Activated CD8-positive, alpha-beta memory T cell treated with anti-CD3 and anti-CD28 coated beads for 36 hours (primary cell): Measurements from ENCODE around the gene CSF1R. TPM values are rescaled to one million over a fixed set of nuclear protein-coding genes. Genes with fewer than 3 reads are reported as not detected.
"Not testable (repeated sequence)": the region's sequence is repeated elsewhere in the genome, so short reads cannot be mapped to it uniquely, and the experiment has no call there.

Source experiments
- CTCF ChIA-PET: fragments of 350-600 bp; sonication (Branson Sonifier 250); formaldehyde crosslinking; loops from one replicate; lab custom pipeline; 2021; ENCODE audit warnings: antibody characterized with exemption; lab: Charles Lee
- POLR2A ChIA-PET: fragments of 350-600 bp; sonication (Branson Sonifier 250); formaldehyde crosslinking; loops from one replicate; lab custom pipeline; 2021; ENCODE audit warnings: antibody characterized with exemption; lab: Charles Lee
- total RNA-seq, 2 experiments: library from RNA; stranded (reverse); gene quantifications; one replicate each; pipeline ENCODE4 v1.2.3, GENCODE V29; 2021

Gene CSF1R
- total RNA-seq, 2 experiments from 2014 or later: not detected

DNA sequence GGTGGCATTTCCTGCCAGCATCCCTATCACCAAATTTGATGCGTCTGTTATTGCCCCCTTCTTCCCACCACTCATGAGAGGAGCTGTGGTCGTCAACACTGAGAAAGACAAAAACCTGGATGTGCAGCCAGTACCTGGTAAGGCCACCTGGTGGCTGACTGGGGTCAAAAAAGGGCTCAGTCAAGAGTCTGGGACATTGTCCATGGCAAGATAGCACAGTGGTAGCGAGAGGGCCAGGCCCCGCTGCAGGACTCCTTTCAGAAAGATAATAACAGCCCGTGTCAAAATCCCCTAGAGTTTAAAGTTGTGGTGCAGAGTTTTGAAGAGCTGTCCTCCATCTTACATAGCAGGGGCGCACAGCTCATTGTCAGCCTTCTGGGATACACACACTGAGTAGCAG, 40.8 kb downstream of the CSF1R start:
- ChIA-PET CTCF (no interaction called here), POLR2A (no interaction called here)

DNA sequence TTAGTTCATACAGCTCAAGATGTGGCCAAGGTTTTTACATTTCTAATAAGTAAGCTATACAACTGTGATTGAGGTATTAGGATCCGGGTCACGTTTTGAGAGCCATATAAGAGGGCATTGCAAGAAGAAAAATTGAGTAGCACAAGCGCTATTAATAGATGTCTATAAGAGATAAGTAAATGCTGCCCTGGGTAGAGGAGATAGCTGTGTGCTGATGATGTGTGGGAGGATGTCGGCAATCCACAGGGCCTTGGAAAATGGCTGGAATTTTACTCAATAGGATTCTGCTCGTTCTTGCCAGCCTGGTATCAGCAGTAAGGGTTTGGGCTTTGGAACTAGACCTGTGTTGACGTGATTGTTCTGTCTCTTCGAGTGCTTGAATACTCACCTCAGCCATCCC, 41.6 kb downstream of the CSF1R start:
- ChIA-PET CTCF (no interaction called here), POLR2A (no interaction called here)

DNA sequence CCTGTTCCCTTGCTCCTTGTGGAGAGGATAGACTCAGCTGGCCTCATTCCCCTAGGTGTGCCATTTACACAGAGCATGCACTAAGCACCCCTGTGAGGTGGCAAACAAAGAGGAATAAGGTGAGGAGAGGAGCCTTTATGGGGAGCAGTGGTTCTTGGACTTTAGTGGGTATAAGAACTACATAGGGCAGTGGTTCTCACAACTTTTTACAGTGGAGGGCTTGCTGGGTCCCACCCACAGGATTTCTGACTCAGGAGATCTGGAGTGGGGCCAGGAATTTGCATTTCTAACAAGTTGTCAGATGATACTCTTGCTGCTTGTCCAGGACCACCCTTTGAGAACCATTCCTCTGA, 42.0 kb downstream of the CSF1R start:
- ChIA-PET CTCF (no interaction called here), POLR2A (no interaction called here)

DNA sequence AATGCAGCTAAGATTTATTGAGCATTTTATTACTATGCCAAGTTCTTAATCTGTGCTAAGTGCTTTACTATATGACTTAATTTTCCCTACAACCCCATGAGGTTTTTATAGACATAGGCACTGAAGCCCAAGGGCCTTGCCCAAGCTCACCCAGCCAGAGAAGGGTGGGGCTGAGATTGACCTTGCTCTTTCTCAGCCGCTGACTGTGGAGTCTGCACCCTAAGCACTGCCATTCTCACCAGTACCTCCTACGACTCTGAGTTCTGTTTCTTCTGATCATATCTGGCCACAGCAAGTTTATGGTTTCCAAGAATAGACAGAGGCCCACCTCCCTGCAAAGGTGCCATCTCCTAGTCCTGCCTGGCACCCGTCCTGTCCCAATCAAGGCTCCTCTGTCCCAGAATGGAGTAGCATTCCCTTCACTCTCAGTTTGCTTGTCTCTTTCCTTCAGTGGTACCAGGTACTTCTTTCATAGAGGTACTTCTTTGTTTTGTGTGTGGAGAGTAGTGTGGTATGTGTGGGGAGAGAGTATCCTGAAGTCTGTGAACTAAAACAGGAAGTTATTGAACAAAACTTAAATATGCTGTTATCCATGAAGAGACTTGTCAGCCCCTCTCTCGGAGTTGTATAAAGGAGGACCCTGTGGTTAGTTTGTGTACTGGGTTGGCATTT, 42.6 kb downstream of the CSF1R start:
- ChIA-PET POLR2A (no interaction called here), CTCF (interaction anchor here (0.6 kb wide), 1 partner anchor 32 kb away, joined by 3 read pairs; no protein-coding TSS in a partner anchor)

DNA sequence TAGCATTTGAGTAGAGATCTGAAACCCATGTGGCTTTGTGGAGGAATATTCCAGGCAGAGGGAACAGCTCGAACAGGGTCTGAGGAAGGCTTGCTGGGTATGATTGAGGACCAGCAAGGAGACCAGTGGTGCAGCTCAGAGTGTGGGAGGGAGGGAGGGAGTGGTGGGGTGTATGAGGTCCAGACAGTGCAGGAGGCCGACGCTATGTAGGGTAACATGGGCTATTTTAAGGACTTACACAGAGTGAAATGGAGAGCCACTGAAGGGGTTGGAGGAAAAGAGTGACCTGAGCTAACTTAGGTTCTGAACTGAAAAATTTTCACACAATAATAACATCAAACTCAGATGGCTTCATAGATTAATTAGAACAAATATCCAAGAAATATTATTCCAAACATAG, 43.9 kb downstream of the CSF1R start:
- CTCF ChIA-PET: no interaction called here
- POLR2A ChIA-PET: no interaction called here

DNA sequence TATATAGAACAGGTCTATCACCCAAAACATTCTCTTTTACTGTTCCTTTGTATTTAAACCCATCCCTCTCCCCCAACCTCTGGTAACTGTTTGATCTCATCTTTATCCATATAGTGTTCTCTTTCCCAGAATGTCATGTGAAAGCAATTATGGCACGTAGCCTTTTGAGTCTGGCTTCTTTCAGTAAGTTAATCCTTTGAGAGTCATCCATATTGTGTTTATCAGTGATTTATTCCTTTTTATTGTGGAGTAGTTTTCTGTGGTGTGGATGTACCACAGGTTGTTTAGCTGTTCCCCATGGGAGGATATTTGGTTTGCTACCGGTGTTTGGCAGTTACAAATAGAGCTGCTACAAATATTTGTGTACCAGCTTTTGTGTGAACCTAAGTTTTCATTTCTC, 47.8 kb downstream of the CSF1R start:
- CTCF ChIA-PET: no interaction called here

DNA sequence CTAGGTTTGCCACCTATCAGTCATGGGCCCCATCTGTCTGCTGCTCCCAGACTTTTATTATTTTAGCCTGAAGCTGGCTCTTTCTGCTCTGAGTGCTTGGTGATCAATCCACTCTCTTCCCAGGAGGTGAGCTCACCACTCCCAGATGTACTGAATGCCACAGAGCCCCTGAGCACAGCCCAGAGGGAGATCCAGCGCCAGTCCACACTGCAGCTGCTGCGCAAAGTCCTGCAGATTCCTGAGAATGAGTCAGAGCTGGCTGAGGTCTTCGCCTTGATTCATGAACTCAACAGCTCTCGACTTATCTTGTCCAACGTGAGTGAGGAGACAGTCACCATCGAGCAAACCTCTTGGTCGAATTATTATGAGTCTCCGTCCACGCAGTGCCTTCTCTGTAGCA, 49.8 kb downstream of the CSF1R start:
- ChIA-PET CTCF (no interaction called here), POLR2A (no interaction called here)

More for the DNA sequence above, 47.8 kb downstream of the CSF1R start:
- POLR2A ChIA-PET: no interaction called here

DNA sequence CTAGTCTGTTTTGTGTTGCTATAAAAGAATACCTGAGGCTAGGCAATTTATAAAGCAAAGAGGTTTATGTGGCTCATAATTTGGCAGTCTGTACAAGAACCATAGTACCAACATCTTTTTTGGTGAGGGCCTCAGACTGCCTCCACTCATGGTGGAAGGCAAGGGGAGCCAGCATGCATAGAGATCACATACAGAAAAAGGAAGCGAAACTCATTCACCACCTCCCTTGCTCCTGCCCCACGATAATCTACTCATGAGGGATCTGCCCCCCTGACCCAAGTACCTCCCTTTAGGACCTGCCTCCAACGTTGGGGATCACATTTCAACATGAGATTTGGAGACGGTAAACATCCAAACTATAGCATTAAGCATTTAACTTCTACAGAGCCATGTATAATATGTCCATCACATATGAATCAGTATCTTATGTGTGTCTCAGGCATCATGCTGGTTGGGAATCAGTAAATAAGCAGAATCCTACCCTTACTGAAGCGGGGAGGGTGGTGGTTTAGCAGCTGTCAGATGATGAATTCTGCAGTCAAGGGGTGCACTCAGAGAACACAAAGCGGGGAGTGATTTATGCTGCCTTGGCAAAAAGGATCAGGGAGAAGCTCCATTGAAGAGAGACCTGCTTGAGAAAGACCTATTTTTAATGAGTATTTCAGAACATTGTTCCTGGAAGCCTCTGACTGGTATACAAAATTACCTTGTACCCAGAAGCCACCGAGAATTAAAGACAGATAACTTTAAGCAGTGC, 51.0 kb downstream of the CSF1R start:
- ChIA-PET POLR2A (no interaction called here), CTCF (no interaction called here)

DNA sequence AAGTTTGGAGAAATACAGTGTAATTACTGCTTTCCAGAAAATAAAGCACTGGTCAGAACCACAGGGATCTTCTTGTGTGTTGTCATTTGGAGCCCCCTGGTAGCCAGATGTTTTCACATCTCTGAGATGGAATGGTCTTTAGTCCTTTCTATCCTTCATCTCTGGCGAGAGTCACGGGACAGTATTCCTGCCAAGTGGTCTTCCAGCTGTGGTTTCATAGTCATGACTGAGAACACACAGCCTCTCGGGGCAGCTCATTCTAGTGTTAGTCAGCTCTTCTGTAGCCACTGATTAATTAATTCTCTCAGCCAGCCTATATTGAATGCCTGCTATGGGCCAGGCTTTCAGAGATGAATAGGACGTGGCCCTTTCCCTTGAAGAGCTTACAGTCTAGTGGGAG, 51.7 kb downstream of the CSF1R start:
- ChIA-PET CTCF (no interaction called here), POLR2A (no interaction called here)

DNA sequence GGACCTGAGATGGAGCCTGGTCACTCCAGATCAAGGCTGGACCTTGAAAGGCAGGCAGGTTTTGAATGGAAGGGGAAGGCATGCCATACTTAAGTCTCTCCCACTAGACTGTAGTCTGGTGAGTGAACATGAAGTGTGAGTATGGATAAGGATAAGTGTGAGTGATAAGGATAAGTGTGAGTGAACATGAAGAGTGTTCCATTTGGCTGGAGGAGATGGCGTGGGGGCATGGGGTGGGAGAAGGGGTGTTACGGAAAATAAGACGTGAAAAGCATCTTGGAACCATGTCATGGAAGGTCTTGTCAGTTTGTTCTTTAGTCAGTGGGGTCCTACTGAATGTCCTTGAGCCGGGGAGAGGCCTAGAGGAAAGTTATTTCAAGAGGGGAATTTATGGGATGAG, 53.0 kb downstream of the CSF1R start:
- POLR2A ChIA-PET: no interaction called here
- CTCF ChIA-PET: no interaction called here

DNA sequence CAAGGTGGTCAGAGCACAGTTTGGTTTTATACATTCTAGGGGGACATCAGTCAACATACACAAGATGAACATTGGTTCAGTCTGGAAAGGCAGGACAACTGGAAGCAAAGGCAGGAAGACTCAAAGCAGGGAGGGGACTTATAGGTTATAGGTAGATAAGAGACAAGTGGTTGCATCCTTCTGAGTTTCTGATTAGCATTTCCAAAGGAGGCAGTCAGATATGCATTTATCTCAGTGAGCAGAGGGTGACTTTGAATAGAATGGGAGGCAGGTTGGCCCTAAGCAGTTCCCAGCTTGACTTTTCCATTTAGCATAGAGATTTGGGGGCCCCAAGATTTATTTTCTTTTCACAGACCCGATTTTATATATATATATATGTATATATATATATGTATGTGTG, 58.3 kb downstream of the CSF1R start:
- POLR2A ChIA-PET: interaction anchor here (0.6 kb wide), 1 partner anchor 311 kb away, joined by 4 read pairs; no protein-coding TSS in a partner anchor
- CTCF ChIA-PET: not testable (repeated sequence)

DNA sequence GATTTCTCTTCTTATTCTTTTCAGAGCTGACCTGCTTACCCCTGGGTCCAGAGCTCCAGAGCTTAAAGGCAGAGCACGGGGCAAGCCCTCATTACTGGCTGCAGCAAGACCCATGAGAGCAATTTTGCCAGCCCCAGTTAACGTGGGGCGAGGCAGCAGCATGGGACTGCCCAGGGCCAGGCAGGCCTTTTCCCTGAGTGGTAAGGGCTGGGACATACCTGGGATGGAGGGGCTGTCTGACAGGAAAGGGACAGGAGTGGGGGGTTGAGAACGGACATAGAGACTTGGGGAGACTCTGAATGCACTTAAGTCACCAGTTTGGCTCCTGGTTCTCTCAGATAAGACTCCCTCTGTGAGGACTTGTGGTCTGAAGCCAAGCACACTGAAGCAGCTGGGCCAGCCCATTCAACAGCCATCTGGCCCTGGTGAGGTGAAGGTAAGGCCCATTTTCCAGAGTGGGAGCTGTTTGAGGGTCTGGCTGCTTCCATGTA, 59.6 kb downstream of the CSF1R start:
- ChIA-PET CTCF (interaction anchor here (1.1 kb wide), 1 partner anchor 174 kb away, joined by 4 read pairs; no protein-coding TSS in a partner anchor), POLR2A (no interaction called here)

DNA sequence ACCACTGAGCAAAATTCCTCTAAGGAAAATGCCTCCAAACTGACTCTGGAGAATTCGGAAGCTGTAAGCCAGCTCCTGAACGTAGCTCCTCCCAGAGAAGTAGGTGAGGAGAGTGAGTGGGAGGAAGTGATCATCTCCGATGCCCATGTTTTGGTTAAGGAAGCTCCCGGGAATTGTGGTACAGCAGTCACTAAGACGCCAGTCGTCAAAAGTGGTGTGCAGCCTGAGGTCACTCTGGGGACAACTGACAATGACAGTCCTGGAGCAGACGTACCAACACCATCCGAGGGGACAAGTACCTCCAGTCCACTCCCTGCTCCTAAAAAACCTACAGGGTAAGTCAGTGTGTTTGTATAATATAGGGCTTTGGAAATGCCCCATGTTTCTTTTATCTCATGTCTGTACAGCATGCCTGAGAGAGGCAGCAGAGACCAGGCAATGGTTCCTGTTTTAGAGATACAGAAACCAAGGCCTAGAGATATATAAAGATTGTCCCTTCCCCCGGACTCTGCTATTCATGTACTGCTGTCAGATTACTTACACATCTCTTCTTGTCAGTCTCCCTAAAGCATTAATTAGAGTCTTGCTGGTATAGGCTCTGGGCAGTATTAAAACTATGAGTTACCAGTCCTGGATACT, 61.9 kb downstream of the CSF1R start:
- POLR2A ChIA-PET: no interaction called here
- CTCF ChIA-PET: interaction anchor here (0.6 kb wide), 1 partner anchor 13 kb away, joined by 3 read pairs; no protein-coding TSS in a partner anchor

DNA sequence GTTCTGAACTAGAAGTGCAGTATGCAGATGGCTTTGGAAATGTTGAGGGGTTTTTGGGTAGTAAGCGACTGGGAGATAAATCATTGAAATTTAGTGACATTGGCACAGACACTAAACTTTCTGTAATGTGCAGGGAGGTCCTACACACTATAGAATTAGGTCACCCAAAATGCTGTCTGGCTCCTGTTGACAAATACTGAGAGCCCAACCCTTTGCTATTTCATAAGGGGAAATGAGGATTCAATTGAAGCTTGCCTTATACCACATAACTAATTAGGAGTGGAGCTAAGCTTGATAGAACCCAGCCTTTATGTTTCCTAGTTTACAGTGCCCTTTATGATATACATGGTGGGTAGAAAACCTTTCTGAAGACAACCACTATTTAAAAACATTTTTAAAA, 63.2 kb downstream of the CSF1R start:
- POLR2A ChIA-PET: no interaction called here
- CTCF ChIA-PET: interaction anchor here (0.6 kb wide), 3 partner anchors 33 to 203 kb away, joined by 3 read pairs; no protein-coding TSS in a partner anchor

DNA sequence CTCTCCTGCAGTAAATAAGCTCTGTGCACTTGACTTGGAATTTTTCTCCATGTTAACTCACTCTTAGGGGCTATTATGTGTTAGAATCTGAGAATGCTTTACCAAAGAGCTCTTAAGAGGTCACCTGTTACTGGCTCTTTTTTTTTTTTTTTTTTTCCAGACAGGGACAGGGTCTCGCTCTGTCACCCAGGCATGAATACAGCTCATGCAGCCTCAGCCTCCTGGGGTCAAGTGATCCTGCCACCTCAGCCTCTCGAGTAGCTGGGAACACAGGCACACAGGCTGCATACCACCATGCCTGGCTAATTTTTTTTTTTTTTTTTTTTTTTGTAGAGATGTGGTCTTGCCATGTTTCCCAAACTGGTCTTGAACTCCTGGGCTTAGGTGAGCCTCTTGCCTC, 63.7 kb downstream of the CSF1R start:
- CTCF ChIA-PET: interaction anchor here (0.6 to 1.0 kb wide), 3 partner anchors 8 to 38 kb away, joined by 3 read pairs; partner anchors contain the start of genes HMGXB3 and TIGD6
- POLR2A ChIA-PET: no interaction called here

DNA sequence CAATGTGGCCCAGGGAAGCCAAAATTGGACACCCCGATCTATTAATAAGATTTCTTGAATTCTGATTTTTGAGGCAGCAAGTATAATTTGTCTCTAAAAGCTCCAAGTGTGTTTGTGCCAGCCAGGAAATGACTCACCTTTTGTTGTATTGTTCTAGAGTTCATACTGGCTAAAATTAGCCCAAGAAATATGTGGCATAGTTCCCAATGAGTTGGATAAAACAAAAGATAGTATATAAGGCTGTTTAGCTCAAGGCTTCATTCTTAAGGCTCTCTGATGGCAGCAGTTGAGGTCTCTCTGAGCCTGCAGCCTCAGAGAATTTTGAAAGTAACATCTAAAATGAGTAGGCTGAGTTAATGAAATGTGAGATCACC, 64.2 kb downstream of the CSF1R start:
- POLR2A ChIA-PET: no interaction called here
- CTCF ChIA-PET: interaction anchor here (0.9 to 1.0 kb wide), 2 partner anchors 9 to 22 kb away, joined by 3 read pairs; partner anchors contain the start of genes HMGXB3 and TIGD6

DNA sequence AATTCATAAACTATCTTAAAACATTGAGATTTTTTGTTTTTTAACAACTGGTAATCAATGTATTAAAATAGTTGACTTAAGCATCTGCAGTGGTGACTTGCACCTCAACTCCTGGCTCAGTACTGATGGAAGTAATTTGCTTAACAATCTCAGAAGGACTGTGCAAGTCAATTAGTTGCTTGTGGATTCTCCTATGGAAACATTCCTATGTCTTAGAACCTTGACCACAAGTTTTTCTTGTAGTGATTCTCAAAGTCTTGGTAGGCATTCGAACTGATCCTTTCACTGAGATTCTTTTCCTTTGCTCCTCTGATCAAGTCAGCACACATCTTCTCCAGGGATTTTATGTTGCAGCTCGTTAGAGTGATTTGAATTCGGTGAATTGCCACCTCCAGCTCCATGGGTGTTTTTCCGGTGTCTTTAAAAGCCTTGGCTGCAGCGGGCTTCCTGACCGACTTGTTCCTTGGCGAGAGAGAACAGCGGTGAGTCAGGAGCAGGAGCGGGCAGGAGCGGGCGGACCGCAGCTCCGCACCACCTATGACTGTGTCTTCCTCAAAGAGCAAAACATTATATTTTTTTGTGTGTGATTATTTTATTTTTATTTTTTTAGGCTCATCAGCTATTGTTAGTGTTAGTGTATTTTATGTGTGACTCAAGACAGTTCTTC, 64.7 kb downstream of the CSF1R start:
- ChIA-PET POLR2A (no interaction called here), CTCF (interaction anchor here (0.9 to 1.0 kb wide), 2 partner anchors 9 to 21 kb away, joined by 3 read pairs; partner anchors contain the start of genes HMGXB3 and TIGD6)

DNA sequence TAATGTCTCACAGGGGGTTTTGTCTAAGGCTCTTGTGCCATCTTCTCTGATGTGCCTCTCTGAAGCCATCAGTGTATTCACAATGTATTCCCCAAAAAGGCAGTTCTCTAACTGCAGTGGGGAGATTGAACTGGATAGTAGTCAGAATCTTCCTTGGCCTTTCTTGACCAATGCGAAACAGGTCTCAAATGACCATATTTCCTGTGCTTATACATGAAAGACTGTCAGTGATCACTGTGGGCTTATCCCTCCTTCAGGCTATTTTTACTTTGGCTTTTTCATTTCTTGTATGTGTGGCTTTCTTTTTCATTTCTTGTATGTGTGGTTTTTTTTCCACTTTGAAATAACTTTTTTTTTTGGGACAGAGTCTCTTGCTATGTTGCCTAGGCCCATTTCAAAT, 66.1 kb downstream of the CSF1R start:
- ChIA-PET POLR2A (no interaction called here), CTCF (no interaction called here)

DNA sequence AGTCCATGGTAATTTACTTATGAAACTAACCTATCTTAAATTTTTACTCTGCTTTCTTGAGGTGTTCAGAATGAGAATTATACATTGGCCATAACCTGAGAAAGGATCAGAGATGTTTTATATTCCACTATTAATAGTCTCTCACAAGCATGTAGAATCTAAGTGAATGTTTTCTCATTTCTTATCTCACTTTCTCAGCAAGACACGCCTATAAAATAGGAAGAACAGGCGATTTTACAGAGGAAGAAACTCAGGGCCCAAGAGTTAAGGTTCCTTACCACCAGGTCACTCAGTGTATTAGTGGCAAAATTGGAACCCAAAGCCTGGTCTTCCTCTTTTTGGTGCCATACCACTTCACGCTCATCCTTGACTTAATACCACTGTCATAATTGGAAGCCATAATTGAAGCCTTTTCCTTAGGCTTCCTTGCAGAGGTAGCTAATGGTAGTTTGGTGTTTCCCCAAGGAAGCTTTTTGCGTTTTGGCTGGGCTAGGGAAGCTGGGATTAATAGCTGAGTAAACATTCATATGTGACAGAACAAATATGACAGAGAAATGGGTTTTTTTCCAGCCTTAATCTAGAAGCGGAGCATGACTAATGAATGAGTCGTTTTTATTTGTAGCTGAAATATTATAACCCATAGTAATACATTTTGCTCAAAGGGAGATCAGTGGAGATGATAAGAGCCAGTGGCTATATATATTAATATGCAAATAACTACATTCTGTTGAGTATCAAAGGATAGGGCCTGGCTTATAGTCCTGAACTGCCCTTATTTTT, 68.9 kb downstream of the CSF1R start:
- POLR2A ChIA-PET: interaction anchor here (0.6 kb wide), 1 partner anchor 378 kb away, joined by 4 read pairs; no protein-coding TSS in a partner anchor

More for the DNA sequence above, 68.9 kb downstream of the CSF1R start:
- CTCF ChIA-PET: no interaction called here
